ENCODE results near the gene KCNJ2.

The KCNJ2 gene

DNA sequence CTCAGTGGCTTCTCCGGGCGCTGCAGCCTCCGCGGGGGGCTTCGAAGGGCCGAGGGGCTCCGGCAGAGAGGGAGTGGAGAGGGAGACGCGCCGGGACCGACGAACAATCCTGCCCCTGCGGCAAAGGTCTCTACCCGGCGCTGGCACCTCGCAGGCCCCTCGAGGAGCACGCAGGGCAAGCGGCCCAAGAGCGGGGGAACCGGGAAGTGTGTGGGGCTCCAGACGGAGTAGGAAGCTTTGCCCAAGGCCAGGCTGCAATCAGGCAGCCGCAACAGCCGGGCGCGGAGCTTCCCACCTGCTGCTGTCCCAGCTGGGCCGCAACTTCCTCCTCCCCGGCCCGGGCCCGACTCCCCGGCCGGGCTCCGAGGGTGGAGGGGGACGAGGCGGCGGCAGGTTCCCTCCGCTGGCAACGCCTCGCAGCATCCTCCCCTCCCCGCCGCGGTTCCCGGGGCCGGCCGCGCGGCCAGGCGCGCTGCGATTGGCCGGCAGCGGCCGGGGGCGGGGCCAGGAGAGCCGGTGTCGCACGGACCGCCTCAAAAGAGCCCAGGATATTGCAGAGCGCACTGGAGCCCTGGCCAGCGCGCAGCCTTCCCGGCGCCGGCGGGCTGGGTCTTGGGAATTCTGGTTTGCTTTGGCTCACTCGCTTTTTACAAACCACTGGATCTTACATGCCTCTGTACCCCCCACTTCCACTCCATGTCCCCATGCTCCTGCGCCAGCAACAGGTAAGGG, at the start of gene KCNJ2:
Gene KCNJ2, plus strand, starts transcription at position 556 of the 732 bp plus-strand sequence. CDS start 5,508 bp downstream, outside the sequence.
- peak; percentile 91 for DNase-seq (ENCODE audit: low spot score)

DNA sequence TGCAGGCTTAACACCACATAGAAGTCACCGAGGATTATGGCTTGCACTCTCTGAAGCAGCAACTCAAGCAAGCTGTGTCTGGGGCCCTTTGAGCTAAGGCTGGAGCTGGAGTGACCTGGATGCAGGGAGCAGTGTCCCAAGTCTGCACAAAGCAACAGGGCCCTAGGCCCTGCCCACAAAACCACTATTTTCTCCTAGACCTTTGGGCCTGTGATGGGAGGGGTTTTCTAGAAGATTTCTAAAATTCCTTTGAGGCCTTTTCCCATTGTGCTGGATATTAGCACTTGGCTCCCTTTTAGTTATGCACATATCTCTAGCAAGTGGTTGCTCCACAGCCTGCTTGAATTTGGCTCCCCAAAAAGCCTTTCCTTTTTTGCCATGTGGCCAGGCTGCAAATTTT, 49.8 kb upstream of the KCNJ2 start:
- DNase-seq (ENCODE audit: low spot score), result no peak

DNA sequence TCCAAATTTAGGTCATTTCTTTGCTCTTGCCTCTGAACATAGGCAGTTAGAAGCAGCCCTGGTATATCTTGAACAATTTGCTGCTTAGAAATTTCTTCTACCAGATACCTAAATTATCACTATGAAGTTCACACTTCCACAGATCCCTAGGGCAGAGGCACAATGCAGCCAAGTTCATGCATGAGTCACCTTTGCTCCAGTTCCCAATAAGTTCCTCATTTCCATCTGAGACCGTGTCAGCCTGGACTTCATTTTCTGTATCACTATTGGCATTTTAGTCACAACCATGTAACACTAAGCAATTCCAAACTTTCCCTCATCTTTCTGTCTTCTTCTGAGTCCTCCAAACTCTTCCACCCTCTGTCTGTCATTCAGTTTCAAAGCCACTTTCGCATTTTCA, 49.3 kb upstream of the KCNJ2 start:
- no peak for DNase-seq (ENCODE audit: low spot score)

DNA sequence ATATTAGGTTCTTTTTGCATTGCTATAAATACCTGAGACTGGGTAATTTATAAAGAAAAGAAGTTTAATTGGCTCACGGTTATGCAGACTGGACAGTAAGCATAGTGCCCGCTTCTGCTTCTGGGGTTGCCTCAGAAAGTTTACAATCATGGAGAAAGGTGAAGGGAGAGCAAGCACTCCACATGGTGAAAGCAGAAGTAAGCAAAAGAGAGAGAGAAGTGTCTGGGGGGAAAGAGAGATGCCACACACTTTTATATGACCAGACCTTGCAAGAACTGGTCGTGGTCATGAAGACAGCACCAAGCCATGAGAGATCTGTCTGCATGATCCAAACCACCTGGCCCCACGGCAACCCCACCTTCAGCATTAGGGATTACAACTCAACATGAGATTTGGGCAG, 48.9 kb upstream of the KCNJ2 start:
- no peak for DNase-seq (ENCODE audit: low spot score)

DNA sequence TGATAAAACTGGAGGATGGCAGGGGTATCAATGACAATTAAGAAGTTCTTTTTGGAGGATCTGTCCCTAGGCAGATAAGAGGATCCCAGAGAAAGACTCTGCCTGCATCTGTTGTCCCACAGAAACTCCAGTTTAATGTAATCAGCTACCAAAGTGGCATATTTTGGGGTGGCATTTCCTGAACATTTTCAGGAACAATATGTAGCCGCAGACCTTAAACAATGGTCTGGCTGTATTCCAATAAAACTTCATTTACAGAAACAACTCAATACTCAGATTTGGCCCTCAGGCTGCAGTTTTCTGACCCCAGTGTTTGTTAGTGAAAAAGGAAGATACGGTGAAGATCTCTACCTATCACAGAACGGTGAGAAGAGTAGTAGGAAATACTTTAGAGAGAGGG, 48.2 kb upstream of the KCNJ2 start:
- DNase-seq (ENCODE audit: low spot score), result no peak

DNA sequence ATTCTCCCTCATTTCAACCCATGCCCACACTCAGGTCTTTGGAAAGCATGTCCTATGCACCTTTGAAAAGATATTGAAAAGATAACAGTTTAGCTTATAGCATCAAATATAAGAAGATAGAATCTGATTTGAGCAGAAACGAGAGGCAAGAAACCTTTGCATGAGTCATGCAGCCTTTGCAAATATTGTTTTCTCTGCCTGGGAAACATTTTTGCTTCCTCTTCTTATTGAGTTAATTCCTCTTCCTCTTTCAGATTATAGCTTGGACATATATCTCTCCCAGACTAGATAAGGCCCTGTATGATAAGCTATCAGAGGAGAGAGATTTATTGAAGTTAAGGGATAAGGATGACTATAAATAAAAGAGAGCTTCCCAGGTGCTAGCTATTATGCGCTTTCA, 46.1 kb upstream of the KCNJ2 start:
- DNase-seq (ENCODE audit: low spot score), result no peak

DNA sequence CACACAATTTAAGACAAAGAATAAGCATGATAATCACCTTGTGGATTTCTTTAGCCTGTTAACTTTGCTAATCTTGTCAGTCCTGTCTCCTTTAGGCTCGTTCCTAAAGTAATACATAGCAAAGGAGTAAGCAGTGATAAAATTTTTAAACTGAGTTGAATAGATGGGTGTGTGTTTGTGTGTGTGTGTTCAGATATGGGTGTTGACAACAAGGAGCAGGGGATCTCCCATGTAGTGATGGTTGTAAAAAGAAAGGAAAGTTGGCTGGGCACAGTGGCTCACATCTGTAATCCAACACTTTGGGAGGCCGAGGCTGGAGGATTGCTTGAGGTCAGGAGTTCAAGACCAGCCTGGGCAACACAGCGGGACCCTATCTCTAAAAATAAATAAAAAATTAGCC, 44.6 kb upstream of the KCNJ2 start:
- no peak for DNase-seq (ENCODE audit: low spot score)

DNA sequence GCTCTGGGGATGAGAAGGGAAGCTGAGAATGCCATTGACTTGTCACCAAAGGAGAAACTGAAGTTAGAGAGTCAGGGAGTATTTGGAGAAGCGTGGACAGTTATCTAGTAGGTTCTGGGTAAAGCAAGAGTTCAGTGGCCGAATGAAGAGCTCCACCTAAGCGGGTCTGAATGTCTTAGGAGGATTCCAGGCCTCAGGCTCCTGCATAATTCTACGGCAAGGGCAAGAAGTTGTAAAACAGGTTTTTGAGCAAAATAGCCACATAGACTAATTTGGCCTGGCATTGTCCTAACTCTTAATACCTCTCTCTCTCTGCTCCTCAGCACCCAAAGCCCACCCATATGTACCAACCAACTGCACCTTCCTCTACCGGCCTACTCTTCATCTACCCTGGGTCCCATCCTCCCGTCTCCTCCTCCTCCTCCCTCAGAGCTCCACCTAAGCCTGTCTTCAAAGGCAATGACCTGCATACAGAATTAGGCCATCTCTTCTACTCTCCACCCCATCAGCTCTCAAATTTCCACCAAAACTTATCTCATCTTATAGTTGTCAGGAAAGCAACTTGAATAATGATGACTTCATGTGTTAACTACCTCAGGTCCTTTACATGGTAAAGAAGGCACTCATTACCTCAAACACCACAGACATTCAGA, 42.0 kb upstream of the KCNJ2 start:
- no peak for DNase-seq (ENCODE audit: low spot score)

DNA sequence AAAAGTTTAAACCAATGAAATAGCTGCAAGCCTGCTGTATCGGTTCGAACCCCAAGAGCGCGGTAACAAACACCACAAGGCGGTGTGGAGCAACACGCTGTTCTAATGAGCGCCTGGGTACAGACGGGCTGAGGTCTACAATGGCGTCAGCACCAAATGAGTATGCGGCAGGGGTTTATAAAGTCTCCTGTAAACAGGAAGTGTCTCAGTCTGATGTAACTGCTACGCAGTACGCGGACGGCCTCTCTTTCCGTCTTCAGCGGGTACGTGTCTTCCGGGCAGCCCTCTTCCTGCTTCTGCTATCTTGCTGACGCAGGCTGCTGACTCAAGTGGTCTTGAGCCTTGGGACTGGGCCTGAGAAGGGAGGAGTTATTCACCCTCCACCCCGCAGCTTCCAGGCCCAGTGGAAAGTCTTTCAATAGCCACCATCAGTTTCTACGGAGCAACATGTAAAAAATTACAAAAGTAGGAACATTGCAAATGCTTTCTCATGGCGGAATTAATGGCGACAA, 40.5 kb upstream of the KCNJ2 start:
- no peak for DNase-seq (ENCODE audit: low spot score)

DNA sequence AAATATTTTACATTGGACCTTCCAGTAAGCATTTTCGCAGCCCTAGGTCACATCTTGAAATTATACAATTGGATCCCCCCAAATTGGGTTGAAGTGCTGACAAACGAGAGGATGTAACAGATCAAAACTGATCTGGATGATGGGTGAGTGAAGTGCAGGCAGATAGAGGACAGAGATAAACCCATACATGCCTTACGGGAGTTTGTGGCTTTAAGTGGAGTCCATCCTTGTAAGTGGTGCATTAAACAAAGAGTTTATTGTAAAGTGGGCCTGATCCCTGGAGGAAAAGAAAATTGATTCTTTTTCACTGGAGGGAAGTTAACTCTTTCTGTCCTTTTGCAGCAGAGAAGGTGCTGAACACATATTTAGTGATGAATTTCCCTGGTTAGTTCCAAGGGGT, 39.0 kb upstream of the KCNJ2 start:
- DNase-seq (ENCODE audit: low spot score), result no peak

DNA sequence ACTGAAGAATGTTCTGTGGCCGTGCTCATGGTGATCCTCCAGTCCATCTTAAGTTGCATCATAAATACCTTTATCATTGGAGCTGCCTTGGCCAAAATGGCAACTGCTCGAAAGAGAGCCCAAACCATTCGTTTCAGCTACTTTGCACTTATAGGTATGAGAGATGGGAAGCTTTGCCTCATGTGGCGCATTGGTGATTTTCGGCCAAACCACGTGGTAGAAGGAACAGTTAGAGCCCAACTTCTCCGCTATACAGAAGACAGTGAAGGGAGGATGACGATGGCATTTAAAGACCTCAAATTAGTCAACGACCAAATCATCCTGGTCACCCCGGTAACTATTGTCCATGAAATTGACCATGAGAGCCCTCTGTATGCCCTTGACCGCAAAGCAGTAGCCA, 36.8 kb upstream of the KCNJ2 start:
- DNase-seq (ENCODE audit: low spot score), result no peak

DNA sequence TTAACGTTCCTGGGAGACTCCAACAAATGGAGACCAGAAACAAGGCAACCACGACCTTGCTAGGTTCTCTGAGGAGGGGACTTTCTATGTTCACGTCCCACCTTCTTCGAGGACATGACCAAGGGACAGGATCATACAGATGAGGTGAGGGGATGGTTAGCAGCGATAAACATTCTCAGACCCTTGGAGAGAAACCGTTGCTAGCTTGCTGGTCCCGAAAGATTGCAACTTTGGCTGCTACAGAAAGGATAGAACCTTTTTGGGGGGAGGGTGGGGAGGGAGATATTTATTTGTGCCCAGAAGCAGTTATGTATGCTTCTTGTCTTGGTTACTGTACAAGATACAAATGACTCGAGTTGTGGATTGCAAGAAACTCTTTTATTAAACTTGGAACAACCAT, 35.3 kb upstream of the KCNJ2 start:
- DNase-seq (ENCODE audit: low spot score), result no peak

DNA sequence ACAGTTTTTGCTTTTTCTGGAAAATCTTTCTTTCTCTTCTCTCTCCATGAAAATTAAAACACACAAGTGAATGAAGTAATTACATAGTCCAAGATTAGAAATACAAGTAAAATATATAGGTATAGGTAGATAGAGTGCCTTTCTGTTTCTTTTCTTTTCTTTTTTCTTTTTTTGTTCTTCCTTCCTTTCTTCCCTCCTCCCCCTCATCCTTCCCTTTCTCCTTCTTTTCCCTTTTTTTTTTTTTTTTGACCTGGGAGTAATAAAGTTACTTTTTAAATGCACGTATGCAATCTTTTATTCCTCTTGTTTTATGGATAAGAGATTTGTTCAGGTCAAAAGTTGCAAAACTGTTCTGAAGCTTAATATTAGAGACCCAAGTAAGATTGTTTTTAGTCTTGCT, 34.6 kb upstream of the KCNJ2 start:
- no peak for DNase-seq (ENCODE audit: low spot score)

DNA sequence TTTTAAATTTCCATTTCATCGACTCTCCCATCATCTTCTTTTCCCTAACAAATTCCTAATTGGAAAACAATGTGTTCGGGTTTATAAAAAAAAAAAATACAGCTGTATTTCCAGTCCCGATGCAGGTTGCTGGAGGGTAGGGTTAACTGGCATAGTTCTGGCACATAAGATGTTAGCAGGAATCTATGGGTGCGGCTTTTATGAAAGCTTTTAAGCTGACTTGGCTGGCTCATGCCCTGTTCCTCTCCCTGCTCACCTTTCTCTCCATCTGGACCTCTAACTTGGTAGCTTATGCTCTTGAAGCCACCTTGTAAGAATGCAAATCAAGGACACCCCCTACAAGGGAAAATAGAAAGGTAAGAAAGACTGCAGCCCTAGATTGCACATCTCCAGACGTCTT, 33.2 kb upstream of the KCNJ2 start:
- no peak for DNase-seq (ENCODE audit: low spot score)

DNA sequence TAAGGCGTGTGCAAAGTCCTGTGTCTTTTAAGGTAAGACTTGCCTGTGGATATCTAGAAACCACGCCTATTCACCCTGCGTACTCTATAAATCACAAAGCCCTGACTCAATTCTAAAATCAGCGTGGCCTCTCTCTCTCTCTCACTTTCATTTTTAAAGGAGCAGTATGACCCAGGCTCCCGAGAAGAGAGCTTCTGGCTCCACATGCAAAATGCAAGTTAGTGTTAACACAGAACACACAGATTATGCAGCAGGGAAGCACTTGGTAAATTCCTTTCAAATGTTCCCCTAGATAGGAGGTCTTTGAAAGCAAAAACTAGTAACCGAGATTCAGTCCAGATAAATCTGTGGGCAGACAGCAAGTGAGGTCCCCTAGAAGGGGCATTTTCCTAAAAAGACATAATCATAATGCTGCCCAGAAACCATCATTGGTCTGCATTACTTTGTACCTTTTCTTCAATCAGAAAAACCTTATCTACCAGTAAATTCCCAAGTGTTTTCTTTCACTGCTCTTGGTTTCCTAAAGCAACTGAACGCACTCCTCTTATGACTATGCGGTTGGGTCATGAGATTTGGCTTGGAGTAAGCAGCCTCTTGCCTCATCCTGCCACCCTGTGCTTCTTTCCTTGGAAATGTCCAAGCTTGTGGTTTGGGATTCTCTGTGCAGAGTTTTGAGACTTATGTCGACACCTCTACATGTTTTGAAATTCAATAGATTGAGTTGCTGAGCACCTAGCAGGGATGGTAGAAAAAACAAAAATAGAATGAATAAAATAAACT, 31.7 kb upstream of the KCNJ2 start:
- DNase-seq (ENCODE audit: low spot score), result peak; percentile 85

DNA sequence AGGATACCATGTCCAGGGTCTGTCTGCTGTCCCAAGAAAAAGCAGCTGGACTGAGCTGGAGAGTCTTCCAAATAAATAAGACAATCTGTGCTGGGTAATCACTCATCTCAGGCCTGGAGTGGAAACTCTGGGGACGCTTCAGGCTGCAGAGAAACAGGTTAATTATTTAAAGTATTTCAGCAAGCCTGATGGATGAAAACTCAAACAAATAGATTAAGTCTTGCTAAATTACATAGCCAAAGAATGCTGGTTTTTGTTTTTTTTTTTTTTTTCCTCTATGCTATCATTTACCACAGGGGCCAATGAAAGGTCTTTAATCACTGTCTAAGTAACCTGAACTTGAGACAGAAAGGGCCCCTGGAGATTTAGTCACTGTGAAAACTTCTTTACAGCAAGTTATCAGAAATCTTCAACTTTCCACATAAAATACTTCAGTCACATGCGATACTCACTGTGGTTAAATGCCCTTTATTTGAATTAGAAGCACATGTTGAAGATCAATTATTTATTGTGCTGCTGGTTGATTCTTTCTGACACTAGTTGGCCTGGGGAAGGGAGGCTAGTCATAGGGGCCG, 31.0 kb upstream of the KCNJ2 start:
- peak; percentile 32 for DNase-seq (ENCODE audit: low spot score)

DNA sequence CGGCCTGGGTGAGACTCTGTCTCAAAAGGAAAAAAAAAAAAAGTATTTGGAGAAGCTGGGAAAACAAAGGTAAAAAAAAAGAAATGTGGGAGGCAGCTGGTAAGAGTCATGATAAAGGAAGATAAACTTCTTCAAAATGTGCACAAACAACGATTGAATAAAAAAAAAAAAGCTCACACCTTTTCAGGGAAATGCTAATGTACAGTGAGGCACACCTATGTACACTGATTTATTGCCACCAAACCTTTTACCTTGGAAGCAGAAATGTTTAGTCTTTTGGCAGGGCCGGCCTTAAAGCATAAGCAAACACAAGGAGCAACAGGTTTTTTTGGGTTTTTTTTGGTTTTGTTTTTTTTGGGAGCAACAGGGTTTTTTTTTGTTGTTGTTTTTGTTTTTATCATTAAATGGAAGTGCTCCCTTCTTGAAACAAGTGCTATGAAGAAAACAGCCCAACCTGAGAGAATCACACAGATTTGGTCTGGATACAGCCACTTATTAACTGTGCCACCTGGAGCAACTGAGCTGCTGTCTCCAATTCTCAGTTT, 29.8 kb upstream of the KCNJ2 start:
- no peak for DNase-seq (ENCODE audit: low spot score)

DNA sequence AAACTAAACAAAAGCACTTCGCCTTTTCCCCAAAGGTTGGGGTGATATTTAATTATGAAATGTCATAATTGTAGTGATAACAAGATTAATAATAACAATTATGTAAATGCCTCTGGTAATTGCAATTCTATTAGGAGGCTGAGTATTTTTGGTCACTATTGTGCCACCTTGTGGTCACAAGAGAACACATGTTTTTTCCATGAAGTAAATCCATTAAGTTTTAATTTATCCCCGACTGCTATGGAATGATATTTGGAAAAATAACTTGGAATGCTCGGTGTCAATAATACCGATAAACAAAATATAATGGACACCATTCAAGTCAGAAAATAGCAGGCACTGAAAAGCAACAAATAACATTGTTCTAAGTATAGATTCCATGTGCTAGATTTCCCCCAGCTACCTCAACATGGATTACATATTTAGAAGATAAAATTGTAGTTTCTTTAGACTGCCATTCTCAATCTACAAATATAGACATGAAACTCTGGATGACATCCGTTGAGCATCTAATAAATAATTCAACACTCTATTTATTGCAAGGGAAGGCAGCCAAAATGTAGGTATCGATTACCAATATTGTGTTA, 25.0 kb upstream of the KCNJ2 start:
- DNase-seq (ENCODE audit: low spot score), result peak; percentile 19

DNA sequence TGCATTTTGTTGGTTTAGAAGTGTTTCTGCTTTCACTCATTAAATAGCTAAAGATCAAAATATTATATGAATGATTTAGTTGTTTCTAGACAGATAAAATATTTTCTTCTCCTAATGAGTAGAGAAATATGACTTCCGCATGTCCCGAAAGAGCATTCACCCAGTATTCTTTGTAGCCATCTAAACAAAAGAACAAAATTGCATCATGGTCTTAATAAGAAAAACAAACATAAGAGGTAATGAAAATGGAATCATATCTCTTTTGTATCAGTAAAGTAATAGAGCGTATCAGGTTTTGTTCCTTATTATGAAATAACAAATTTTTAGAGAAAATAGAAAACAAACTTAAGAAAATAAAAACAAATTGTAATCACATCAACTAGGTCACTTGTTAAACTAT, 16.1 kb upstream of the KCNJ2 start:
- no peak for DNase-seq (ENCODE audit: low spot score)

DNA sequence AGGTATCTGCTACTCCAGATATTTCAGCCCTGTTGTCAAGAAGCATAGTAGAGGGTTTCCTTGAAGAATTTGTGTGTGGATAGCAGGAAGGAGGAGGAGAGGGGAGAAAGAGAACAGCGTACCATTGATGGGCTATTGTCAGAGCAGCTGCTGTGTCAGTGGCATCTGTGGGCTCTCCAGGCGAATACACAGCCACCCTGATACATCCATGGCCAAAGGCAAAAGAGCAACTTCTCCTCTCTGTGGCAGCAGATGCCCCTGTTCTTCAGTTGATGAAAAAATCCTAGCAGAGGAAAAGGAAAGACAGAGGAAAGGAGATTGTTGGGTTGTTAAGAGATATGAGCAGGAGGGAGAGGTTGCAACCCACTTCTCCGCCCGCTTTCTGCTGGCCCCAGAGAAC, 12.2 kb upstream of the KCNJ2 start:
- no peak for DNase-seq (ENCODE audit: low spot score)

DNA sequence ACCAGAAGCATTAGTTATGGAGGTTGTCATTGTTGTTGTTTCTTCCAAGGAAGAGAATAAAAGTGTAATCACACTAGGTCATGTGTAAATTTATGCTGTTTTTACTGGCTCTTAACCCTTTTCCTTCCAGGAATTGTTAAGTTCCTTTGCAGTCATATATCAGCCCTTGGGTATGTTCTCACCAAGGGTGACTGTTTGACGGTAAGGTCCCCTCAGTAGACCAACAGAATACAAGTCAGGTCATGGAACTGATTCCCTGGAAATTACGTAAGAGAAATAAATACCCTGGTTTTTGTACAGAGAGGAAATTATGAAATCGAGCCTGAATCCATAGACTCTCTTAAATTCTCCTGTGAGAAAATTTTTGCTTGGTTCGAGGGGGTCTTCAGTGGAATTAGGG, 11.2 kb upstream of the KCNJ2 start:
- no peak for DNase-seq (ENCODE audit: low spot score)

DNA sequence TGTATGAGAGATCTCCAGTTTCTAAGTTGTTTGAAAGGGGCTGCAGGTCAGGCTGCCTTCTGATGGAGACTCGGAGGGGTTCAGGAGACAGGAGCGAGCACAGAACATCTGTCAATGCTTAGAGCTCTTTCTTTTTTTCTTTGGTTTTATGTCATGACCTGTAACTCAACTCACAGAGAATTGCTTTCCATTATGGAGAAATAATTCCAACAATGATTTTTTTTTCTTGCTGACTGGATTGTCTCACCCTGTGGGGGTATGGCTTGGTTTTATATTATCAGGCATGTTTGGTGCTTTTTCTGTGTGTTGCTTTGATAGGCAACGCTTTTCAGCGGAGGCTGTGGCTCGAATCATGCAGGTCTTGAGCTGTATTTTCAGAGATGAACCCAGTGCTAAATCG, 10.7 kb upstream of the KCNJ2 start:
- no peak for DNase-seq (ENCODE audit: low spot score)
